GM12801 (cell line): ENCODE results near the gene POU2F1.
A peak's percentile ranks its signal among the peaks of the same experiment; 100 is the strongest.

Experiments used
- TF ChIP-seq, protein P1 (sequence below): IDR thresholded peaks from one replicate; pipeline ENCODE4 v1.5.1; 2011; ENCODE audit warnings: control low read depth; ENCODE audit not compliant: insufficient read length; ENCODE audit errors: extremely low read depth

The POU2F1 gene

DNA sequence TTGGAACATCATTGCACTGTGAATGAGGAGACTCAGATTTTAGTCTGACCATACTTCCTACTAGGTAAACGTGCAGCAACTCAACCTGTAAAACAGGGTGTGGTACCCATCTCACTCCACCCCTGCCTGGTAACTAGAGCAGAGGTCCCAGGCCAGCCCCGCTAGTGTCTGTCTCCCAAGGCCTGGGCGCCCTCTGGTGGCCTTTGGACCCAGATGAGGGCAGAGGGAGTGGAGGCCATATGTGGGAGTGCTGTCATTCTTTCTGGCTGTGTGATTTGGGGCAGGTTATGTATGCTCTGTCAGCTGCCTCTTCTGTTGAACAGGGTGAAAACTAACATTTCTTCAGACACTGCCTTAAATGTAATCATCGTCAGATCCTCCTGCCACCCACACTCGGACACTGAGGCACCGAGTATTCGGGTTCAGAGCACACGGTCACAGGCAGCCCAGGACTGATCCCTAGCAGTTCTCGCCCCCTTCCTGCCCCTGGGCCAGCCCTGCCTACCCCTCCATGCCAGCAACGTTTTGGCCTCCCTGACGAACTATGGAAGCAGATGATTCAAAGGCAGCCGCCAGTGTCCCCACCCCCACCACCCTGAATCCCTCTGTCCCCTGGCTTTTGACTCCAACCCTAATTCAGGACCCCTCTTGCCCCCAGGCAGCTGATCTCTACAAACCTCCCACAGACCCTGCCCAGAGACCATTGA is 221.6 kb downstream of the POU2F1 start:
- TF ChIP-seq, protein P1, sequence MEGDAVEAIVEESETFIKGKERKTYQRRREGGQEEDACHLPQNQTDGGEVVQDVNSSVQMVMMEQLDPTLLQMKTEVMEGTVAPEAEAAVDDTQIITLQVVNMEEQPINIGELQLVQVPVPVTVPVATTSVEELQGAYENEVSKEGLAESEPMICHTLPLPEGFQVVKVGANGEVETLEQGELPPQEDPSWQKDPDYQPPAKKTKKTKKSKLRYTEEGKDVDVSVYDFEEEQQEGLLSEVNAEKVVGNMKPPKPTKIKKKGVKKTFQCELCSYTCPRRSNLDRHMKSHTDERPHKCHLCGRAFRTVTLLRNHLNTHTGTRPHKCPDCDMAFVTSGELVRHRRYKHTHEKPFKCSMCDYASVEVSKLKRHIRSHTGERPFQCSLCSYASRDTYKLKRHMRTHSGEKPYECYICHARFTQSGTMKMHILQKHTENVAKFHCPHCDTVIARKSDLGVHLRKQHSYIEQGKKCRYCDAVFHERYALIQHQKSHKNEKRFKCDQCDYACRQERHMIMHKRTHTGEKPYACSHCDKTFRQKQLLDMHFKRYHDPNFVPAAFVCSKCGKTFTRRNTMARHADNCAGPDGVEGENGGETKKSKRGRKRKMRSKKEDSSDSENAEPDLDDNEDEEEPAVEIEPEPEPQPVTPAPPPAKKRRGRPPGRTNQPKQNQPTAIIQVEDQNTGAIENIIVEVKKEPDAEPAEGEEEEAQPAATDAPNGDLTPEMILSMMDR, result peak; percentile 41

DNA sequence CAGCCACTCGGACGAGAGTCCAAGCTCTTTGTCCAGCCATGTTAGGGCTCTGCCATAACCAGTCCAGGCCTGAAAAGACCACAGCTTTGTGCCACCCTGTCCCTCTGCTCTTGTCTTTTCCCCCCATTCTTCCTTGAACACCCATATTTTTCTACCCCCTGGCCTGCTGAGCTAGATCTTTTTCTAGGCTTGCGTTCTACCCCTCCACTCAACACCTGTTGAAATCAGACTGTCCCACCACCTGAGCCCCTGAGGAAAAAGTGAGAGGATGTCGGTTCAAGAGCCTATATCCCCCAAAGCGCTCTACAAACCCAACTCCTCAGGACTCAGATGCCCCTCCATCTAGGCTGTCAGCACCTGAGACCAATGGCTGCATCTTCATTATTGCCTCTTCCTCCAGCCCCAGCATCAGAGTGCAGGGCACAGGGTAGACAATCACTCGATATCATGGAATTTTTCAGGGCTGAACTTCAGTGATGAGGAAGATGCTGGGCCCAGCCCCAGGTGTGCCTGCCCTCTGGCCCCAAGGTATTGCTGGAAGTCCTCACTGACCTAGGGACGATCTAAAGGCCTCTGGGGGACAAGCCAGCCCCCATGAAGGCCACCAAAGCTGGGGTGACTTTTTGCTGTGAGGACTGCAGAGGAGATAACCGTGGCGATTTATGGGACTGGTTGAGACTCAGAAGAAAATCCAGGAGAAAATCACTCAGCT is 222.3 kb downstream of the POU2F1 start:
- TF ChIP-seq, protein P1, result no peak

DNA sequence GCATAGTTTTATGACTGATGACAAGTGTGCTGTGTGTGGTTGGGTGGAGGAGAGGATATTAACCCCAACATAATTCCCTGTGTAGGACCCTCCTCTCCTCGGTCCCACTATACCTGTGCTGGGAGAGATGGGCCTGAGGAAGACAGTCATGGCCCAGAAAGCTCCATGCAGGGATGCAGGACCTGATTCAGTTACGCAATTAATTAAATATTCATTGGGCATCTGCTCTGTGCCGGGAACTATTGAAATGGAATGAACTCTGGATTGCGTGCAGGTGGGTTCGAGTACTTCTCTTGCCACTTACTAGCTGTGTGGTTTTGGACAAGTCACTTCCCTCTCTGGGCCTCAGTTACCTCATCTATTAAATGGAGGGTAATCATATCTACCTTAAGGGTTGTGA is 223.1 kb downstream of the POU2F1 start:
- TF ChIP-seq, protein P1, result no peak

DNA sequence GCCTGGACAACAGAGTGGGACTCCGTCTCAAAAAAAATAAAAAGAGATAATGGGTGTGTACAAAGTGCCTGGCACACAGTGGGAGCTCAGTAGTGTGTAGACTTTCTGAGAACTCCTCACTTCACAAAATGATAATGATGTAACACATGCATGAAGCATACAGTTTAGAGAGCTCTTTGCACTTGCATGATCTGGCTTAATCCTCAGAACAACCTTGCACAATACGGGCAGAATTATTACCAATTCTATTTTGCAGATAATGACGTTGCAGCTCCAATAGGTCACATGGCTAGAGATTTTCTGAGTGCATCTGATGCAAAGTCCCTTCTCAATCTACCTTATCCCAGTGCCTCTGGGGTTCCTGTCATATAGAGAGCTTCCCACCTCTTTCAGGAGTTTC is 226.3 kb downstream of the POU2F1 start:
- TF ChIP-seq, protein P1, result no peak

DNA sequence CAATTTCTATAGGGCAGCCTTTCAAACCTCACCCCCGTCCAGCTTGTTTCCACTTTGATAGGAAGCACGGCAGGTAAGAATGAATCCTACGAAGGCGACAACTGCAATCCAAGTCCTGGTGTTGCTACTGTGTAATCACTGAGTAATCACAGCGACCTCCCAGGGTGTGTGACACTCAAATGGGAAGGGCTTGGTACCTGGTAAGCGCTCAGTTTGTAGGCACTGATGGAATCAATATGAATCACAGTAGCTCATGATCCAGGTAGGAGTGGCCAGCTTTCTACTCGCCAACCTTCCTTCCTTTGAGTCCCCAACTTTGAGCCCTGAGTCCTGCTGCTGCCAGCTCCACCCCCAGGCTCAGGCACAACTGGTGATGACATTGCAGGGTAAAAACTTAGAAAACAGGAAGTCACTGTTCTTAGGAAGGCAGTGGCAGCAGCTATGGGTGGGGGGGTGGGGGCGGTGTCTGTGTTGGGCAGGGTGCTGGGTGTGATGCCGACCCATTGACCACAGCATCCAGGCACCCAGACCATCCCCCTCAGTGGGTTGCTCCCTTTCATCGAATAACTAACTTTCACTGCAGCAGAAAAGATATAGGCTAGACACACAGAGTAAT is 226.9 kb downstream of the POU2F1 start:
- TF ChIP-seq, protein P1, result no peak

DNA sequence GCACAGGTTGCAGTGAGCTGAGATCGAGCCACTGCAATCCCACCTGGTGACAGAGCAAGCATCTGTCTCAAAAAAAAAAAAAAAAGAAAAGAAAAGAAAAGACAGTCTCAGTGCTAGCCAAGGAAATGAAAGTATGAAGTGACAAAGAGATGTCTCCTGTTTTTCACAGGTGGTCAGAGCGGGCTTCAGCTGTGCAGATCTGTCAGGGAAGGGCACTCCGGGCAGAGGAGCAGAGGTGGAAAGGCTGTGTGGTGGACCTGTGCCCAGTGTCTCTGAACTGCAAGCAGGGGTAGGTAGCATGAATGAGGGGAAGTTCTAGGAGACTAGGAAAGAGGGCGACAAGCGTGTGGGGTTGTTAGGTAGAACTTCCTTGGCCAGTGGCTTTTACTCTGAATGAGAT is 230.2 kb downstream of the POU2F1 start:
- TF ChIP-seq, protein P1, result no peak

DNA sequence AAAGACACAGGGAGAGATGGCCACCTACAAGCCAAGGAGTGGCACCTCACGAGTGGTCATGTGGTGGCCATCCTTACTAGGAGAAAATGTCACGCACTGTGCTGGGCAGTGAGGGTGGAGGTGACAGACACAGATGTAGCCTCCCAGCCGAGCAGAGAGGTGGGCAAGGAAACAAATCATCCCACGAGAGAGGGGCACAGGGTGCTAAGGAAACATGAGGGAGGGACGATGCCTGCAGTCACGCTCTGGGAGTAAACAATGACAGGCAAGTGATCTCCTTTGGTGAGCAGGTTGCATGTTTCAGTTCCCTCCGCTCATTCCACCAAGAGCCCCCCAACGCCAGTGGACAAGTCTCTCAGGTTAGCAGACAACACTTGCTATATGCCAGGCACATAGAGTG is 231.8 kb downstream of the POU2F1 start:
- TF ChIP-seq, protein P1, result no peak
